Measurements from ENCODE around the gene AUH. TPM values are rescaled to one million over a fixed set of nuclear protein-coding genes. Genes with fewer than 3 reads are reported as not detected.

Gene AUH
- total RNA-seq, 1 experiment from 2014 or later: 29.0 TPM

DNA sequence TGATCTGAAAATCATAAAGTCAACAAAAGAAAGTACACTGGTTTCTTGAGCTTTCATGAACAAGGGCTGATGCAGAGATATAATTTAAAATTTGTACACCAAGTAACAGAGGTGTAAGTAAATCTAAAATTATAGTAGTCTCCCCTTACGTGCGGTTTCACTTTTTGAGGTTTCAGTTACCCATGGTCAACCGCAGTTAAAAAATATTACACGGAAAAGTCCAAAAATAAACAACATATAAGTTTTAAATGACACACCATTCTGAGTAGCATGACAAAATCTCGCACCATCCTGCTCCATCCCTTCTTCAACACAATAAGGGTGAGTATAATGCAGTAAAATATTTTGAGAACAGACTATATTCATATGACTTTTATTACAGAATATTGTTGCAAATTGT is 54.4 kb downstream of the AUH start:
- no peak for TF ChIP-seq ZBTB33 (IDR thresholded peaks at IDR 0.05; ENCODE audit: extremely low read depth, insufficient replicate concordance, low read length)
- no peak for TF ChIP-seq CTCF (IDR thresholded peaks at IDR 0.05 in 2 of 3, conservative IDR thresholded peaks at IDR 0.05 in 1 of 3; ENCODE audit: borderline replicate concordance in 1 of 3, insufficient read depth in 1 of 3, low read depth in 2 of 3, low read length in 2 of 3)
- TF ChIP-seq EZH2phosphoT487 (IDR thresholded peaks at IDR 0.05; ENCODE audit: borderline replicate concordance): no peak
- TF ChIP-seq ZFX (IDR thresholded peaks at IDR 0.05): no peak
- no peak for TF ChIP-seq TCF7L2 (IDR thresholded peaks at IDR 0.05; ENCODE audit: borderline replicate concordance, extremely low read depth, insufficient read depth, insufficient read length)
- no peak for TF ChIP-seq FOSL1 (IDR thresholded peaks at IDR 0.05; ENCODE audit: low read depth)
- no peak for TF ChIP-seq JUND (IDR thresholded peaks at IDR 0.05)
- no peak for TF ChIP-seq SIN3A (IDR thresholded peaks at IDR 0.05; ENCODE audit: low read depth)
- TF ChIP-seq, protein P1, sequence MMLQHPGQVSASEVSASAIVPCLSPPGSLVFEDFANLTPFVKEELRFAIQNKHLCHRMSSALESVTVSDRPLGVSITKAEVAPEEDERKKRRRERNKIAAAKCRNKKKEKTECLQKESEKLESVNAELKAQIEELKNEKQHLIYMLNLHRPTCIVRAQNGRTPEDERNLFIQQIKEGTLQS (IDR thresholded peaks at IDR 0.05): no peak
- no peak for TF ChIP-seq ZNF274 (IDR thresholded peaks at IDR 0.05; ENCODE audit: low read depth, low read length)
- no peak for TF ChIP-seq RAD21 (IDR thresholded peaks at IDR 0.05; ENCODE audit: low read depth)
- no peak for TF ChIP-seq POLR2AphosphoS5 (IDR thresholded peaks at IDR 0.05; ENCODE audit: low read depth, low read length)
- no peak for TF ChIP-seq SRF (IDR thresholded peaks at IDR 0.05; ENCODE audit: low read depth)
- intact Hi-C loops (cut with micrococcal nuclease): loop anchor here (5.0 to 10.0 kb wide), 2 partner anchors 45 to 172 kb away; no protein-coding TSS in a partner anchor
- Histone ChIP-seq H3K9me3 (ENCODE audit: control insufficient read depth in 1 of 2, insufficient read depth in 1 of 2, low read depth in 1 of 2, low read length in 2 of 2) (no peaks in the 10 kb centered on the region), H3K4me3 (replicated peaks in 1 of 2; ENCODE audit: low read depth in 1 of 2, low read length in 2 of 2) (no peak overlapping the region), H3K79me2 (ENCODE audit: insufficient read depth, low read length) (peaks cover 10% of the 10 kb centered on the region), H3K36me3 (ENCODE audit: control insufficient read depth in 1 of 2, insufficient read depth in 2 of 2, low read length in 2 of 2) (no peaks in the 10 kb centered on the region), H3K9ac (ENCODE audit: low read length) (no peak overlapping the region), H3K27me3 (ENCODE audit: insufficient read depth, low read length) (no peaks in the 10 kb centered on the region), H3K4me1 (ENCODE audit: control insufficient read depth in 1 of 2, insufficient read depth in 2 of 2, low read length in 2 of 2) (peaks cover 34 to 67% of the 10 kb centered on the region in 2 experiments), H4K20me1 (ENCODE audit: insufficient read depth) (no peaks in the 10 kb centered on the region), H2AFZ (ENCODE audit: low read depth, low read length, poor library complexity, severe bottlenecking) (no peak overlapping the region), H3K27ac (ENCODE audit: low read depth, low read length) (no peak overlapping the region), H3K9me2 (ENCODE audit: insufficient read depth) (no peaks in the 10 kb centered on the region), H3K4me2 (ENCODE audit: low read length) (no peak overlapping the region)
- RAD21 ChIA-PET (ENCODE audit: low non-redundant PET in 1 of 2, low total read pairs in 2 of 2, uncharacterized antibody in 2 of 2, unreplicated experiment in 2 of 2): no interaction called here
- no TSS peak for BruUV-seq (replicated peaks)
- ATAC-seq: no peak
- CTCF ChIA-PET: no interaction called here
- POLR2A ChIA-PET: no interaction called here
- no peak for DNase-seq (ENCODE audit: low read depth, low spot score)

All from HCT116 (cell line).